Spleen (tissue), 11 donors: ENCODE measurements around the gene ZYX. TPM values are rescaled to one million over a fixed set of nuclear protein-coding genes. Genes with fewer than 3 reads are reported as not detected.

ENCODE experiments used
- DNase-seq: peaks from one replicate; pipeline ENCODE4 v3.0.0-alpha.2; 2020
- H3K27ac ChIP-seq, 8 donors: fragments of 200-600 bp; sonication (generic) in 7 of 8; 1 replicate in 4 of 8; 2 replicates in 4 of 8; pipeline versions ENCODE4 v1.5.0 to v1.8.0; 2016 to 2021; ENCODE audit warnings: inconsistent platforms in 4 of 8, mild to moderate bottlenecking in 4 of 8, moderate library complexity in 1 of 8
- H3K27me3 ChIP-seq, 7 donors: fragments of 200-600 bp; sonication (generic) in 6 of 7; replicated peaks in 1 of 7; 1 replicate in 4 of 7; 2 replicates in 3 of 7; pipeline versions ENCODE4 v1.5.0 to v1.8.0; 2016 to 2021; ENCODE audit warnings: inconsistent platforms in 3 of 7, mild to moderate bottlenecking in 1 of 7
- H3K36me3 ChIP-seq, 6 donors: fragments of 200-600 bp; sonication (generic) in 5 of 6; 1 replicate in 4 of 6; 2 replicates in 2 of 6; pipeline versions ENCODE4 v1.5.0 to v1.8.0; 2016 to 2021; ENCODE audit warnings: inconsistent platforms in 2 of 6
- H3K4me1 ChIP-seq, 6 donors: fragments of 200-600 bp; sonication (generic) in 5 of 6; 1 replicate in 3 of 6; 2 replicates in 3 of 6; pipeline versions ENCODE4 v1.5.0 to v1.8.0; 2016 to 2021; ENCODE audit warnings: inconsistent platforms in 3 of 6
- H3K4me3 ChIP-seq, 8 donors: fragments of 200-600 bp; sonication (generic) in 7 of 8; 1 replicate in 4 of 8; 2 replicates in 4 of 8; pipeline versions ENCODE4 v1.5.0 to v1.8.0; 2016 to 2021; ENCODE audit warnings: inconsistent platforms in 4 of 8, mild to moderate bottlenecking in 4 of 8, moderate library complexity in 2 of 8
- H3K9me3 ChIP-seq, 8 donors: fragments of 200-600 bp; sonication (generic) in 7 of 8; 1 replicate in 4 of 8; 2 replicates in 4 of 8; pipeline versions ENCODE4 v1.5.0 to v1.8.0; 2016 to 2021; ENCODE audit warnings: inconsistent platforms in 4 of 8
- CTCF ChIP-seq, 11 experiments: fragments of 200-600 bp in 7 of 11; fragments of 450-650 bp in 4 of 11; sonication (generic) in 4 of 11; IDR thresholded peaks in 8 of 11; conservative IDR thresholded peaks in 3 of 11; 1 replicate in 7 of 11; 2 replicates in 4 of 11; pipeline versions ENCODE4 v1.4.0 to v1.8.0; 2016 to 2021; ENCODE audit warnings: antibody characterized with exemption in 11 of 11, inconsistent platforms in 4 of 11, mild to moderate bottlenecking in 1 of 11
- POLR2A ChIP-seq, 3 donors: fragments of 450-650 bp; IDR thresholded peaks; one replicate each; pipeline ENCODE4 v1.5.1; 2017; ENCODE audit warnings: antibody characterized with exemption in 3 of 3, mild to moderate bottlenecking in 1 of 3
- POLR2AphosphoS5 ChIP-seq, 3 donors: sonication (generic); formaldehyde crosslinking; IDR thresholded peaks; one replicate each; pipeline ENCODE4 v1.5.1; 2017; ENCODE audit warnings: antibody characterized with exemption in 3 of 3
- WGBS, 5 donors: extraction: QIAGEN DNeasy Blood & Tissue Kit in 3 of 5; methylation state at CpG; one replicate each; pipeline versions ENCODE4 v1.1.5 to v1.1.7; 2013 to 2018; 5-methylcytosine and 5-hydroxymethylcytosine counted together
- intact Hi-C: fragments of 100-400 bp; cut with DNase I; formaldehyde crosslinking; loops from one replicate; pipeline ENCODE4 v1.15.0; 2023; ENCODE audit warnings: low total_unique reads
- polyA plus RNA-seq, 3 donors: library from polyadenylated mRNA; stranded (reverse); fragments of 200-250 nt; gene quantifications; one replicate each; pipeline ENCODE4 v1.2.1, GENCODE V29; 2013
- total RNA-seq, 7 donors: library from RNA; depleted of rRNA in 3 of 7; stranded (reverse); fragments of >200 nt in 3 of 7; fragmentation: NEBNext Ultra II Directional in 4 of 7; extraction: Animal tissue kit (Norgen Biotek cat#: 25700) in 4 of 7; gene quantifications; one replicate each; pipeline versions ENCODE4 v1.1.0 to v1.2.1, GENCODE V29; 2016 to 2021
- donor health status: healthy with polysubstance abuse.
- donor health status: DM: no; HTN: no; CAD: no; lungs with moderate emphysema.
- donor health status: DM: no; HTN: no; CAD: no.
- donor health status: Bipolar disorder and iron deficiency.
- donor health status: healthy.
- donor health status: DM: no; HTN: no; CAD: no.
- donor health status: DM: yes; HTN: yes; CAD: no.

ZYX gene
- total and polyA plus RNA-seq, 10 donors: 50.3 to 439 (median 187) TPM

- Histone ChIP-seq H3K4me3 (peak overlapping the region in 7 of 8 donors; percentile 18 to 70 (median 38)), H3K4me1 (peaks cover 13 to 62% (median 40%) of the 10 kb centered on the region in 6 donors), H3K9me3 (no peaks in the 10 kb centered on the region), H3K27ac (peak overlapping the region in 3 of 8 donors; percentile 13 to 41 (median 36)), H3K36me3 (no peaks in the 10 kb centered on the region), H3K27me3 (peaks cover 0 to 43% (median 0%) of the 10 kb centered on the region in 7 donors)
- no peak for DNase-seq
- intact Hi-C loops: loop anchor here (10.0 kb wide), 1 partner anchor 93 kb away; the partner anchor contains the start of gene CLCN1
- whole genome bisulfite sequencing, 5 donors: 28 to 52% (median 30%) methylated on average over 11 to 13 of the region's 13 CpGs
- TF ChIP-seq POLR2AphosphoS5 (IDR thresholded peaks at IDR 0.05): peak in 1 of 3 donors; percentile 13
- TF ChIP-seq POLR2A (IDR thresholded peaks at IDR 0.05): no peak
- TF ChIP-seq CTCF (IDR thresholded peaks at IDR 0.05 in 8 of 11, conservative IDR thresholded peaks at IDR 0.05 in 3 of 11): no peak
Observed at GRCh38 chr7:143407287-143408251, 26.4 kb downstream of the ZYX start.

GRCh38 chr7:143408252-143408685 lies 27.1 kb downstream of the ZYX start:
- Histone ChIP-seq H3K4me3 (peak overlapping the region in 7 of 8 donors; percentile 18 to 70 (median 38)), H3K4me1 (peaks cover 13 to 66% (median 42%) of the 10 kb centered on the region in 6 donors), H3K36me3 (no peaks in the 10 kb centered on the region), H3K27ac (peak overlapping the region in 3 of 8 donors; percentile 7 to 41 (median 36)), H3K27me3 (peaks cover 0 to 50% (median 0%) of the 10 kb centered on the region in 7 donors), H3K9me3 (no peaks in the 10 kb centered on the region)
- no peak for DNase-seq
- 12 to 41% (median 26%) methylated on average over 5 to 20 of the region's 20 CpGs for WGBS, 5 donors
- TF ChIP-seq POLR2AphosphoS5 (IDR thresholded peaks at IDR 0.05) (no peak), CTCF (IDR thresholded peaks at IDR 0.05 in 8 of 11, conservative IDR thresholded peaks at IDR 0.05 in 3 of 11) (no peak), POLR2A (IDR thresholded peaks at IDR 0.05) (no peak)
- intact Hi-C loops: loop anchor here (10.0 kb wide), 1 partner anchor 93 kb away; the partner anchor contains the start of gene CLCN1

GRCh38 chr7:143408686-143409561 lies 27.8 kb downstream of the ZYX start, which contains the start of gene EPHA1:
Gene EPHA1, minus strand, starts transcription at chr7:143408856. Its CDS starts 51 bp downstream, at chr7:143408805.
- 8 to 14% (median 9%) methylated on average over 16 to 39 of the region's 39 CpGs for WGBS, 5 donors
- intact Hi-C loops: loop anchor here (10.0 kb wide), 1 partner anchor 94 kb away; the partner anchor contains the start of gene CLCN1
- DNase-seq: no peak
- H3K4me1 ChIP-seq: peaks cover 13 to 70% (median 44%) of the 10 kb centered on the region in 6 donors
- peaks cover 0 to 56% (median 0%) of the 10 kb centered on the region in 7 donors for H3K27me3 ChIP-seq
- no peaks in the 10 kb centered on the region for H3K9me3 ChIP-seq
- peak within 1 kb of the TSS in 3 of 8 donors; percentile 13 to 77 (median 36) for H3K27ac ChIP-seq
- no peak for TF ChIP-seq POLR2AphosphoS5 (IDR thresholded peaks at IDR 0.05)
- no peak for TF ChIP-seq POLR2A (IDR thresholded peaks at IDR 0.05)
- peak in 8 of 11 experiments; percentile 9 to 37 (median 25) for TF ChIP-seq CTCF (IDR thresholded peaks at IDR 0.05 in 8 of 11, conservative IDR thresholded peaks at IDR 0.05 in 3 of 11)
- peak within 1 kb of the TSS in 7 of 8 donors; percentile 18 to 70 (median 38) for H3K4me3 ChIP-seq
- H3K36me3 ChIP-seq: no peaks in the 10 kb centered on the region
